Dedifferentiated amniotic fluid mesenchymal stem cell (primary cell): ENCODE data around the gene IFIT1B.

ENCODE experiments used
- DNase-seq: peaks from one replicate; pipeline ENCODE4 v3.0.0-alpha.2; 2016; ENCODE audit errors: extremely low spot score

The IFIT1B gene

GRCh38 chr10:89413398-89413912 lies 35.6 kb downstream of the IFIT1B start:
- DNase-seq = no peak

DNA sequence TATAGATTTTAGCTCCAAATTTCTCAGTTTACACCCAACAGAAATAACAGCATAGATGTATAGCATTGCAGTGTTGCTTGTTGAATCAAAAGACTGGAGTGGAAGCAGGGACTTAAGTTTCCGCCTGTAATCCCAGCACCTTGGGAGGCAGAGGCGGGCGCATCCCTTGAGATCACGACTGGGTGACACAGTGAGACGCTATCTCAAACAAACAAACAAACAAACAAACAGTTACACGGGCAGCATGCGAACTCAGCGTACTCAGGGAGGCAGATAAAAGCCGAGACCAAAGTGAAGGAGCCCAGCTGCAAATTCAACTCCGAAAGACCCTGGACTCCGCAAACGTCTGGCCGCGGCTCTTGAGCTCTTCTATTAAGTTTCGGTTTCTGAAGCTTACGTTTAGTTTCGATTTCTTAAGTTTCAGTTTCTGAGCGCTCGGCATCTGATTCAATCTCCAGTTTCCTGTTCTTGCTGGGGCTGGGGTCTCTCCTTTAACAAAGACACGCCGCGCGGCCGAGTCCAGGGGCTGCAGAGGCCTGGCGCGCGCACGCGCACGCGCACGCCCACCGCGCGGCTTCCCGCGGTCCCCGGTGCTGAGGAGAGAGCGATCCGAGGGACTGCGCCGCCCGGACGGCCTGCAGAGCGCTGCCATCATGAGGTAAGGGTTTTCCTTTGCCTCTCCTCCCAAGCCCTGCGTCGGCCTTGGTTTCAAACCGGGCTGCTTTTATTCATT lies 36.5 kb downstream of the IFIT1B start, which contains the start of gene IFIT5:
Gene IFIT5, plus strand, starts transcription at position 423 of the 733 bp plus-strand sequence. Its CDS starts 231 bp downstream, at position 654.
- DNase-seq = peak; percentile 67

- no peak for DNase-seq
Measured at GRCh38 chr10:89414879-89415821, 37.3 kb downstream of the IFIT1B start.

- DNase-seq = no peak
Measured at GRCh38 chr10:89416465-89416864, 38.6 kb downstream of the IFIT1B start.

GRCh38 chr10:89419548-89419947 lies 41.7 kb downstream of the IFIT1B start:
- peak; percentile 33 for DNase-seq

GRCh38 chr10:89421018-89421476 lies 43.2 kb downstream of the IFIT1B start:
- no peak for DNase-seq

DNA sequence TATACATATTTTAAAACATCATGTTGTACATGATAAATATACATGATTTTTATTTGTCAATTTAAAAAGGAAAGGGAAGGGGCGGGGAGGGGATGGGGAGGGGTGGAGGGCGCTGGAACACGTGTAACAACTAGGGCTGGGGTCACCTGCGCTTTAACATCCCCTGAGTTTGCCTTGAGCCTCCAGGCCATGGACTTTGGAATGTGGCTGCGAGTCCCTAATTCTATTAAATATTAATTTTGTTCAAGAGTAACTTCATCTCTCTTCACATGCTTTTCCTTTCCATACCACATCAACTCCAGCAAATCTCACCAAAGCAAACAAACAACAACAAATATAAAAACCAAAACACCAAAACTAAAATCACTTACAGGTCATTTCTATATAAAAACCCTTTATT lies 47.1 kb downstream of the IFIT1B start:
- DNase-seq = no peak

DNA sequence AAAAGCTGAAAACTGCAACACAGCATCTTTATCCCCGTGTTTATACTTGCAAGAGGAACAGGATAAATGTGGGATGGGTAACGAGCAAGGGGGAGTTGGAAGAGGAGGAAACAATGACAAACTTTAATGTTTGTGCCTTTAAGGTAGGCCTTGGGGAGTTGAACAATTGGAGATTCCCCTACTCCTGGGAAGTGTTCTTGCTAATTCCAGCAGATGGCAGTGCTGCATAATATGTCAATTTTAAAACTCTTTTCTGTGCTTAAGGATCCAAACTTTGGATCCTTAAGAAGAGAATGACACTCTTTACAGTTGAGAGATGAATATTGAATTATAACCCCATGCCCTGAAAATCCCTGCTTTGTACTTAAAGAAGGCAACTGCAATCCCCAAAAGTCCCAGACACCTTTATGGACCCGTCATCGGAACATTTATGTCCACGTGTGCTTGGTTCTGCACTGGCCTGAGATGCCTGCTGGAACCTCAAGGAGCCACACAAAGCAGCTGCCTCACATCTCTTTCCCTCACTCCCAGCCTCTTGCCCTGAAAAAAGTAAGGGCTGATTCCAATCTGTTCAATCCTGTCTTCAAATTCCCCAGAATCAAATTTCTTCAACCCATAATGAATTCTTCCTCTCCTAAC lies 48.5 kb downstream of the IFIT1B start:
- peak; percentile 65 for DNase-seq

DNA sequence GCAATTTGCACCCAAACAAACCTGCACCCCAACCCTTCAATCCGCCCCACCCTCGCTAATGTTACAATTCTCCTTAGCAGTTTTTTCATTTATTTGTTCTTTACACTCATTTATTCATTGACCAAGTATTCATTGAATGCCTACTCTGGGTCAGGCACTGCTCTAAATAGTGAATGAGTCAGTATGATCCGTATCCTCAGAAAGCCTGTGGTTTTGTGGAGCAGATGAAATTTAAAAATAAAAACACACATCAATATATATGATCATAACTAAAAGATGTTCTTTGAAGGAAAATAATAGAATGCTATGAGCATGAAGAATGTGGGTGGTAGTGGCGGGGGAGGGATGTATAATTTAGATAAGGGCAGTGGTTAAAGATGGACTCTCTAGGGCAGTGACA lies 49.8 kb downstream of the IFIT1B start:
- peak; percentile 58 for DNase-seq

- no peak for DNase-seq
Measured at GRCh38 chr10:89428877-89429276, 51.0 kb downstream of the IFIT1B start.

DNA sequence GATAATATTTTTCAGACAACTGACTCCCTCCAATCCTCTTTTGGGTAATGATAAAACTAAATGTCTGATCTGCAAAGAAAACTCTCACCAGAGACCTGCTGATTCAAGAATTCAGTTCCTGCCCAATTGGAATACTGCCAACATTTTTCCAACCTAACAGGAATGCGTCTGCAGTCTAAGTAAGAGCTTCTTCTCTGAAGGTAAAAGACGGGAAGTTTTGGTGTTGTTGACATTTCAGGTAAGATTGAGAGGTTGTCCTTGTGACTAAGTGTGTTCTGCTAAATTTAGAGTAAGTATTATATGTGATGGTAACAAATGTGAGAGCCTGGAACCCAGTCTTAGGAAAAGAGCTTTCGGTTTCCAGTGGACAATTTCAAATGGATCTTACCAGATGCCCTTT lies 54.1 kb downstream of the IFIT1B start:
- no peak for DNase-seq
